Muscle layer of colon (tissue), 2 donors: Measurements from ENCODE around the gene SF3B4.

Experiments
- H3K27ac ChIP-seq: one replicate; pipeline ENCODE4 v1.7.0; 2013; ENCODE audit warnings: low read depth, mild to moderate bottlenecking, low read length, moderate library complexity
- H3K27me3 ChIP-seq, 2 donors: one replicate each; pipeline ENCODE4 v1.7.0; 2013; ENCODE audit warnings: low read length in 2 of 2, mild to moderate bottlenecking in 2 of 2; ENCODE audit not compliant: insufficient read depth in 2 of 2, control insufficient read depth in 1 of 2
- H3K36me3 ChIP-seq: one replicate; pipeline ENCODE4 v1.7.0; 2013; ENCODE audit warnings: mild to moderate bottlenecking, low read length; ENCODE audit not compliant: insufficient read depth
- H3K4me1 ChIP-seq: one replicate; pipeline ENCODE4 v1.7.0; 2013; ENCODE audit warnings: mild to moderate bottlenecking, low read length; ENCODE audit not compliant: insufficient read depth
- H3K4me3 ChIP-seq, 2 donors: one replicate each; pipeline ENCODE4 v1.7.0; 2013; ENCODE audit warnings: low read length in 2 of 2, low read depth in 1 of 2, mild to moderate bottlenecking in 1 of 2, moderate library complexity in 1 of 2
- H3K9ac ChIP-seq: one replicate; pipeline ENCODE4 v1.7.0; 2013; ENCODE audit warnings: low read length
- H3K9me3 ChIP-seq: one replicate; pipeline ENCODE4 v1.7.0; 2013; ENCODE audit warnings: mild to moderate bottlenecking, low read length
- donor health status: abdominal sarcoma.
- donor health status: Adenocarcinoma of cecum.

Gene SF3B4

DNA sequence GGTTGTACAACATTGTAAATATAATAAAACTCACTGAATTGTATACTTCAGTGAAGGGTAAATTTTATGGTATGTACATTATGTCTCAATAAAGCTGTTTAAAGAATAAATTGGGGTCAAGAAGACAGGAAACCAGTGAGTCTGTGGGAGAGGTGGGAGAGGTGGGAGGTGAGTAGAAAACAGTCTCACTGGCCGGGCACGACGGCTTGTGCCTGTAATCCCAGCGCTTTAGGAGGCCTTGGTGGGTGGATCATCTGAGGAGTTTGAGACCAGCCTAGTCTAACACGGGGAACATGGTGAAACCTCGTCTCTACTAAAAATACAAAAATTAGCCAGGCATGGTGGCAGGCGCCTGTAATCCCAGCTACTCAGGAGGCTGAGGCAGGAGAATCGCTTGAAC is 4.9 kb upstream of the SF3B4 start:
- Histone ChIP-seq H3K27ac (no peak overlapping the region), H3K27me3 (no peaks in the 10 kb centered on the region), H3K9ac (no peak overlapping the region), H3K36me3 (peaks cover 51% of the 10 kb centered on the region), H3K9me3 (no peaks in the 10 kb centered on the region), H3K4me1 (peaks cover 24% of the 10 kb centered on the region), H3K4me3 (no peak overlapping the region)

DNA sequence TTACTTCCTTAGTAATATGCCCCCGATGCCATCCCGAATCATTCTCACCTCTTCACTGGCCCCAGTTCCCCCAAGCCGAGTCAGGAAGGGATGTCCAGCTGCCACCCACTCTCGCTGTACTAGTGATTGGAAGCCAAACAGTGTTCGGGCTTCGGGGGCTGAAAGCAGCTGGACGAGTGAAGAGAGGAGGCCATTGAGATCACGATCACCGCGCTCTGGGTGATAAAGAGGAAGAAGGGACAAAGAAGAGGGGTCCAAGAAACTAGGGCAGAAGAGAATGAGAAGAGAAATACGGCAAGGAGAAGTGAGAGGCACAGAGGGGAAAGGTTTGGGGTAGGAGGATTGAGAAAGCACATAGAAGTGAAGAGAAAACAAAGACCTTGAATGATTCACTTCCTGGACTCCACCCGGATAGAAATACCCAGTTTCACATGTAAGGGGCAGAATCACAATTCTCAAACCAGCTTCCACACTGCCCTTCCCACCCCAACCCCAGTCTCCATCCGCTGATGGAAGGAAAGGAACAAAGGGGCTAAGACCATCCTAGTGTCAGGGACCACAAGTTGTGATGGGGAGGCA is 3.7 kb upstream of the SF3B4 start:
- peaks cover 52% of the 10 kb centered on the region for H3K36me3 ChIP-seq
- H3K9me3 ChIP-seq: no peaks in the 10 kb centered on the region
- no peak overlapping the region for H3K27ac ChIP-seq
- H3K9ac ChIP-seq: no peak overlapping the region
- H3K4me1 ChIP-seq: peaks cover 26% of the 10 kb centered on the region
- no peaks in the 10 kb centered on the region for H3K27me3 ChIP-seq
- no peak overlapping the region for H3K4me3 ChIP-seq

DNA sequence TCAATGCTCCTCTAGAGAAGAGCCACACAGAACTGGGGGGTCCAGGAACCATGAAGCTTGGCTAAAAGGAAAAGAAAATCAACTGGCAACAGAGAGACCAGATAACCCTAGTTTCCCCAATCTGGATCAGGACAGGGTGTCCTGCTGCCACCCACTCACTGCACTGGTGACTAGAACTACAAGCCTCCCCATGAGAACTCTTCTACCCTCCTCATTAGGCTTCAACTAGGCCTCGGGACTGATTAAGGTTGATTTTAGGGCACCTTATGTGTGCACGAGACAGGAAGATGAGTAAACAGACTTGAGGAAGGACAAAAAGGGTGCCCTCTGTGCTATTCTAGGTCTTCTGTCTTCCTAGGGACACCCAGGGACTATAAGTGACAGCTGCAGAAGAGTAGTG is 2.3 kb upstream of the SF3B4 start:
- H3K27me3 ChIP-seq: no peaks in the 10 kb centered on the region
- no peak overlapping the region for H3K4me3 ChIP-seq
- peaks cover 66% of the 10 kb centered on the region for H3K36me3 ChIP-seq
- no peak overlapping the region for H3K9ac ChIP-seq
- H3K27ac ChIP-seq: no peak overlapping the region
- H3K4me1 ChIP-seq: peaks cover 28% of the 10 kb centered on the region
- no peaks in the 10 kb centered on the region for H3K9me3 ChIP-seq

DNA sequence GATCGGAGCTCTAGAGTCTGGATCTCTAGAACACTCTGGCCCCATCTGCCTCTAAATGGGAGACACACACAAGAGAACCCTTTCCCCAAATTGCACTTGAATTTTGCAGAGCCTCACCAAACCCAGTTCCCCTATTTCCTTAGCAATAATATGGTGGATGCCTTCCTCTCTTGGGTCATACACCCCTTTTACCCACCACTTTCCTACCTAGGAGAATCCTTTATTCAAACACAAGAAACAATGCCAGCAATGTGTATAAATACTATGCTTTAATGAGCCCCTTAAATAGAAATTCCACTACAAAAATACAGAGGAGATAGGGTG is 760 bp upstream of the SF3B4 start:
- Histone ChIP-seq H3K36me3 (peaks cover 68% of the 10 kb centered on the region), H3K9ac (peak overlapping the region; percentile 76)

DNA sequence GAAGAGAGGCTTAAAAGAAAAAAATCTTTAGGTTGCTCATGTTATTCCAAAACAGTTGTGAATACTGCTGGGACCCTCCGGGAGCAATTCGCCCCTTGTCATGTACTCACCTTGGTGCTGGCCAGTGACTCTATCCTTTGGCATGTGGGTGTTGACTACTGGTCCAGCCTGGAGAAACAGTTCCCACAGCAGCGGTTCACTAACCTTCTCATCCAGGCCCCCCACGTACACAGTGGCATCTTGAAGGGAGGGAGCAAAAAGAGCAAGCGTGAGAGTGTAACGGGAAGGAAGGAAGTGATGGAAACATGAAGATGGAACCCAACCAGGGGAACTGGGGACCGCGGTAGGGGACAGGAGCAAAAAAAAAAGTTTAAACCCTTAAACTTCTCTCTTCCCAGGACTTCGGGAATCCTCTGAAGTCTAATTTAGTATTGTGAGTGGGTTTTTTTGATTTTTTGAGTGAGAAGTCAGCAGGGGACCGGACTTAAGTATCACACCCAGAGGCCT is 494 bp downstream of the SF3B4 start:
- Histone ChIP-seq H3K36me3 (peaks cover 73% of the 10 kb centered on the region), H3K27ac (peak overlapping the region; percentile 87), H3K4me3 (peak overlapping the region; percentile 87 to 97), H3K9me3 (no peaks in the 10 kb centered on the region), H3K27me3 (no peaks in the 10 kb centered on the region), H3K4me1 (peaks cover 32% of the 10 kb centered on the region), H3K9ac (peak overlapping the region; percentile 76)

More for the DNA sequence above, 760 bp upstream of the SF3B4 start:
- H3K9me3 ChIP-seq: no peaks in the 10 kb centered on the region
- no peaks in the 10 kb centered on the region for H3K27me3 ChIP-seq
- peaks cover 32% of the 10 kb centered on the region for H3K4me1 ChIP-seq
- peak overlapping the region; percentile 87 to 97 for H3K4me3 ChIP-seq
- peak overlapping the region; percentile 87 for H3K27ac ChIP-seq

DNA sequence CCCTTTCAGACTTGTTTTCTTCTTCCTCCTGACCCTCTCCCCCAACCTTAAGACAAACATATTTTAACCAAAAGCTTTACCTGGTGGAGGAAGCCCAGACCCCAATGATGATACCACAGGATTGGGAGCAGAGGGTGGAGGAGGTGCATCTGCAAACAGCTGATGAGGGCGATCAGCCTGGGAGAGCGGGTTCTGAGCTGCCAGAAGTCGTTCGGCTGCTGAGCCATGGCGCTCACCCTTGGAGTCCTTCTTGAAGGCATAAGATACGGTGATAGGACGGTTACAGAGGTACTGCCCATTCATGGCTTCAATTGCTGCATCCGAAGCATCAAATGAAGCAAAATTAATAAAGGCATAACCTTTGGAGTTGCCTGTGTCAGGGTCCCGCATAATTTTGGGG is 1.3 kb downstream of the SF3B4 start:
- no peaks in the 10 kb centered on the region for H3K27me3 ChIP-seq
- no peaks in the 10 kb centered on the region for H3K9me3 ChIP-seq
- H3K36me3 ChIP-seq: peaks cover 64% of the 10 kb centered on the region
- peaks cover 32% of the 10 kb centered on the region for H3K4me1 ChIP-seq
- H3K4me3 ChIP-seq: peak overlapping the region in 1 of 2 donors; percentile 97
- no peak overlapping the region for H3K27ac ChIP-seq
- no peak overlapping the region for H3K9ac ChIP-seq

DNA sequence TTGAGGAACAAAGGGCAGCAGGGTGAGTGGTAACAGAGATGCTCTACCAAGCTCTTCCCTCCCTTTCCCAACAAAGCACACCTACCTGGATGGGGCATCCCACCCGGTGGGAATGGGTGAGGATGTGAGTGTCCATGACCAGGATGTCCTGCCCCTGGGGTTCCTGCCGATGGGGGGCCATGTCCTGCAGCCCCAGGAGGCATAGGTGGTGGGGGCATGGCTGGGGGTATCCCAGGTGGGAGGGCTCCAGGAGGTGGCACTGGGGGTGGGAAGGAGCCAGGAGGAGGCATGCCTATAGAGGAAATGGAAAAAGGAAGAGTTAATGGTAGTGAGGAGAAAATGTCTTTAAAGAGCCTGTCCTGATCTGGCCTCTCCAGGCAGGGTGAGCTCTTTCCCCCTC is 1.9 kb downstream of the SF3B4 start:
- H3K27ac ChIP-seq: no peak overlapping the region
- H3K9ac ChIP-seq: no peak overlapping the region
- H3K36me3 ChIP-seq: peaks cover 59% of the 10 kb centered on the region
- no peaks in the 10 kb centered on the region for H3K27me3 ChIP-seq
- H3K4me3 ChIP-seq: peak overlapping the region in 1 of 2 donors; percentile 97
- H3K9me3 ChIP-seq: no peaks in the 10 kb centered on the region
- peaks cover 32% of the 10 kb centered on the region for H3K4me1 ChIP-seq

DNA sequence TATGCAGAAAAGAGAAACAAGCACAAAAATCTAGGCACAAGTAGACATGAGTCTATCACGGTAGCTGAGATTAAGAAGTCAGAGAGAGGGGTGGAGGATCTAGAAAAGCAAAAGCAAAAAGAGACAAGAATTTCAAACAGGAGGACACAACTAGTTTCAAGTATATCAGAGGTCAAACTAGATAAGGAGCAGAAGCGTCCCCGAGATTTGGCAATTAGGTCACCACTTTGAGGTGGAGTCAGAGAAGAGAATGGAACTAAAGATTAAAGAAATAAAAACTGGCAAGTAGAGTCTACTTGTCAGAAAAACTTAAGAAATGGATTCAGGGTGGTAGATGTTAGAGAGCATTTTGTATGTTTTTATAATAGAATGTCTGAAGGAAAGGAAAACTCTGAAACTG is 2.3 kb downstream of the SF3B4 start:
- Histone ChIP-seq H3K27ac (no peak overlapping the region), H3K4me1 (peaks cover 32% of the 10 kb centered on the region), H3K9ac (no peak overlapping the region), H3K36me3 (peaks cover 56% of the 10 kb centered on the region), H3K4me3 (no peak overlapping the region), H3K9me3 (no peaks in the 10 kb centered on the region), H3K27me3 (no peaks in the 10 kb centered on the region)

DNA sequence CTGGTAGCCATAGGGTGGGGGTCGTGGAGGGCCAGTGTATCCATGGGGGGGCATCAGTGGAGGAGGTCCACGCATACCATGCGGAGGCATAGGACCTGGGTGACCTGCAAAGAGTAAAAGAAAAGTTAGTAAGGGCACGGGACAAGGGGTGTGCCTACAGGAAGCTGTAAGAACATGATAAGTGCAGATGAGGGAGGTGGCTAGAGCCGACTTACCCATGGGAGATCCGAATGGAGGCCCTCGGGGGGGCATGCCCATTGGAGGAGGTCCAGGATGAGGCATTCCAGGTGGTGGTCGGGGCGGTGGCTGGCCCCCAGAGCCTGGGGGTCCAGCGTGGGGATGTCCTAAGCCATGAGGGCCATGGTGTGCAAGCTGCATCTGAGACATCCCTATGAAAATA is 4.0 kb downstream of the SF3B4 start:
- Histone ChIP-seq H3K9me3 (no peaks in the 10 kb centered on the region), H3K36me3 (peaks cover 41% of the 10 kb centered on the region), H3K27me3 (no peaks in the 10 kb centered on the region), H3K4me1 (peaks cover 33% of the 10 kb centered on the region), H3K27ac (no peak overlapping the region), H3K9ac (no peak overlapping the region), H3K4me3 (no peak overlapping the region)

DNA sequence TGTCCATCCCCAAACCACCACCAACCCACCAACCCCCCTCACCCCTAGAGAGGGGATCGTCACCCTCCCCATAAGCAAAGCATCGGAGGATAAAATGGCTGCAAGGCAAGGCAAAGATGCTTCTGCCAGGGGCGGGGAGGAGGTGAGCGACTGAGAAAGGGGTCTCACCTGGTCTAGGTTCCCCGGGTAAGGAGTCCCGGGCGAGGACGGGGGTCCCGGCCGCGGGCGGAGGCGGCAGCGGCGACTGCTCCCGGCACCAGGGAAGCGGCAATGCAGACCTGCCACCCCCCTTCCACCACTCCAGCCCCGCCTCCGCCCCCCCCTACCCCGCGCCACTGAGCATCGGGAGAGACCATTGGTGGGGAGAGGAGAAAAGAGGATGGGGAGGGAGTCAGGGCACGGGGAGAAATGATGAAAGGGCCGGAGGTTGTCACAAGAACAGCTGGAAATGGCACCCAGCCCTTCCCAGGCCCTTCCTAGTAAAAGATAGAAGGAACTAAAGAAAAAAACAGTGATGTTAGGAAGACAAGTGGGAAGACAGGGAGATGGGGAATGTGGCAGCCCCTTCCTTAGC is 9.9 kb downstream of the SF3B4 start, which contains the start of gene SV2A:
TSS of gene SV2A (minus strand) at position 274 of the 574 bp plus-strand sequence. CDS start 4,004 bp downstream, outside the sequence.
- Histone ChIP-seq H3K27ac (no peak within 1 kb of the TSS), H3K9ac (peak within 1 kb of the TSS; percentile 53)

DNA sequence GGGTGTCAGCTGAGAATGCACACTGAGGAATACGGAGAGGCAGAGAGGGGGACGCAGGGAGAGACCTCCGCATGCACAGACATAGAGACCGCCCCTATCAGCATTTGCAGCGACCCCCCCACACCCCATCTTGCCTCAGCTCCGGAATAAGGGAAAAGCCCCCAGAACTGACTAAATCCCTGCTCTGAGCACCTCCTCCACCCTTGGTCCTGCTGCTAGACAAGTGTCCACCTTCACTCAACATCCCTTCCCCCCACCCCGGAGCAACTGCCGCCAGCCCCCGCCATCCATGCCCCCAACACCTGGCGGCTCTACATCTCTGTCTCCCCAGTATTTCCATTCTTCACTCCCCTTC is 10.7 kb downstream of the SF3B4 start:
- Histone ChIP-seq H3K27me3 (no peaks in the 10 kb centered on the region), H3K27ac (no peak overlapping the region), H3K4me1 (peaks cover 22% of the 10 kb centered on the region), H3K9ac (no peak overlapping the region), H3K9me3 (no peaks in the 10 kb centered on the region), H3K4me3 (peak overlapping the region in 1 of 2 donors; percentile 88), H3K36me3 (peaks cover 8% of the 10 kb centered on the region)

More for the DNA sequence above, 9.9 kb downstream of the SF3B4 start, which contains the start of gene SV2A:
- no peaks in the 10 kb centered on the region for H3K27me3 ChIP-seq
- H3K9me3 ChIP-seq: no peaks in the 10 kb centered on the region
- peaks cover 22% of the 10 kb centered on the region for H3K4me1 ChIP-seq
- H3K36me3 ChIP-seq: peaks cover 12% of the 10 kb centered on the region
- H3K4me3 ChIP-seq: peak within 1 kb of the TSS; percentile 47 to 88
